NCI-H2029 treated with DMSO at 0.1 percent for 48 hours (cell line): ENCODE measurements around the gene DNAJC25.

Source experiments
- DNase-seq: peaks from one replicate; lab custom pipeline; 2025; lab: John Stamatoyannopoulos, UW

Gene DNAJC25

GRCh38 chr9:111627260-111627963, 3.7 kb upstream of the DNAJC25 start:
- no peak for DNase-seq

GRCh38 chr9:111628411-111628810, 2.7 kb upstream of the DNAJC25 start:
- no peak for DNase-seq

DNA sequence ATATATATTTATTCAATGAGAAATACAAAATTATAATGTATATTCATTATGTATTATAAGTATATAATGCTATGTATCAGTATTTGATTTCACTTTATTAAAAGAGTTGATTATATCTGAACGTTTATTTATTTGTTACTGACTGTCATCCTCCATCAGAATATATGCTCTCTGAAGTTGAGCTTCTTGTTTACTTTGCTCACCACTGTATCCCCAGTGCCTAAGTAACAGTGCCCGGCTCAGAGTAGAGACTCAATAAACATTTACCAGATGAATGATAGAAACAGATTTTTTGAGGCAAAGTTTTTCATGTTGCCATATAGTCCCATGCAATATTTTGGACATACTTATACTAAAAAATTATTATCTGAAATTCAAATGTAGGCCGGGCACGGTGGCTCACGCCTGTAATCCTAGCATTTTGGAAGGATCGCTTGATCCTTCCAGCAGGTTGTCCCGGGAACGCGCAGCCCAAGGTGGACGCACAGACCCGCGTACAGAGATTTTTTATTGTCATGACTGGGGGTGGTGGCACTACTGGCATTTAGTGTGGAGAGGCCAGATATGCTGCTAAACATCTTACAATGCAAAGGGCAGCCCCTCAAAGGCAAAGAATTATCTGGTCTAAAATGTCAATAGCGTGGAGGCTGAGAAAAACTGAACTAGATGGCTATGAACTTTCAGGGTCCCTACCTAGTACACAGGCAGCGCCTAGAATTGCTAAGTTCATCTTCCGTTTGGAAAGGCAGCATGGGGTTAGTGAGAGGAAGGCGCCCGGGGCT, 761 bp upstream of the DNAJC25 start:
- DNase-seq, result no peak

- no peak for DNase-seq
These were observed 245 bp upstream of the DNAJC25 start for GRCh38 chr9:111630964-111631213.

GRCh38 chr9:111632060-111632459, 926 bp downstream of the DNAJC25 start:
- no peak for DNase-seq

DNA sequence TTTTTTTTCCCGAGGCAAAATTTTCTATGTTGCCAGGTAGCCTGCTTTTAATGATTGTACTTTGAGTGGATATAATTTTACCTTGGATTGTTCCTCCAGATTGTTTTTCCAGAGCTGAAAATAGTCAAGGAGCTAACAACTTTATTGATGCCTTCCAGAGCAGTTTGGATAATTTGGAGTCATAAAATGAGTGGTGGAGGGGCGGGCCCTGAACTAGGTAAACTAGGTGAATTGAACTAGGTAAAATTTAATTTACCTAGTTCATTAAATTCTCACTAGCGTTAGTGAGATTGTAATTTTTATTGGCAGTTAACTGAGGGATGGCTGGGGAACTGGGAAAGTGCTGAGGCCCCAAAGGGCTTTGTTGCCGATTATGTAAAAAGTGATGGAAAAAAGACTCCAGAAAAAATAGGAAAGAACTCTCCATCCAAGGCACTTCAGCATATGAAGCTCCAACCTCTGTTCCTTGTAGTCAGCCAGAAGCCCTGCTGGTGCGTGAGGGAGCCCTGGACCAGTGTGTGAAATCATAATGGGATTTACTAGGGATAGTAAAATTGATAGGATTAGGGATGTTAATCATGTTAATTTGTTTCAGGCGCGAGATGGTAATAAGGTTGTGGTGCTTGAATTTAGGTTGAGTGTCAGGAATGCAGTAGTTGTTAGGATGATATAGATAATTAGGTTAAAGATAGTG, 1.7 kb downstream of the DNAJC25 start:
- DNase-seq, result no peak

DNA sequence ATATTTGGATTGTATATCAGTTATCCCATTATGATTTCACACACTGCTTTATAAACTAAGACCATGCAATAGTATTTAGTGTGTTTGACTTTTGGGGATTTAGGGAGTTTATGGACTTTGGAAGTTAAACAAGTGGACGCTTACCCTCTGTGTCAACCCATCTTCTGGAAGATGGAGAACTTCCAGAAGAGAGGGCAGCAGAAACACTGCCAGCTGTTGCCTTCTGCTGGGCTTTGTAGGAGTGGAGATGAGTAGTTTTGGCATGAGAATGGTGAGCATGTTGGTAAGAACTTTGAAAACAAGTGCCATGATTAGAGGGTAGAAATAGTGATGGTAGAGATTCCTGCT, 2.2 kb downstream of the DNAJC25 start:
- DNase-seq, result no peak

- no peak for DNase-seq
These were observed 3.7 kb downstream of the DNAJC25 start for GRCh38 chr9:111634860-111635259.

DNA sequence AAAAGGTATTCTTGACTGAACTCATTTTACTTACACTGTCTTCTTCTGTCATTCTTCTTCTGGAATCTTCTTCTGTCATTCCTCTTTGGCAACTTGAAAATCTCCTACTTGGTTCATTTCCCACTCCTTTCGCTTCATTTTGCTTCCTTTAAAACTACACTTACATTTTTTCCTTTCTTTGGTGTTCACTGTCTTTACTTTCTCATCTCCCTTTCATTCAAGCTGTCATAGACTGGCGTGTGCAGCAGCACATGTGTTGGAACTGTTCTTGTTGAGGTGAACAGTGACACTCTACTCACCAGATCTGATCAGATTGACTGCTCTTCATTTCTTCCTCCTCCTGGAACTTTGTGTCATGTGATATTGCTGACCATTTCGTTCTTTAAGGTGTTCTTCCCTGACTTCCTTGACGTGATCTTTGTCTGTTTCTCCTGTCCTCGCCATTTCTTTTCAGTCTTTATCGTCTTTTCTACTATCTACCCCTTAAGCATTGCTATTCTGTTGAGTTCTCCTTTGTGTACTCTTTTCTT, 6.4 kb downstream of the DNAJC25 start:
- DNase-seq, result no peak

GRCh38 chr9:111644195-111644772, 13.2 kb downstream of the DNAJC25 start:
- DNase-seq, result no peak

DNA sequence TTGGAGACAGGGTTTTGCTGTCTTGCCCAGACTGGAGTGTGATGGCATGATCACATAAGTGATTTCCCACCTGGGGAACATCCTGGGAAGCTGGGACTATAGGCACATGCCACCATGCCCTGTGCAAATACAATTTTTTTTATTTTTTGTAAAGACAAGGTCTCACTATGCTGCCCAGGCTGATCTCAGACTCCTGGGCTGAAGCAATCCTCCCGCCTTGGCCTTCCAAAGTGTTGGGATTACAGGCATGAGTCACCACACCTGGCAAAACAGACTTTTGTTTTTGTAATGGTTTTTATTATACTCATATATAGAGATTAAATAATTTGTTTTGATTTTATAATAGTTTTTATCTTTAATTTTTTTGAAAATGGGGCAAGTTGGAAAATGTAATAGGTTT, 14.7 kb downstream of the DNAJC25 start:
- DNase-seq, result no peak

DNA sequence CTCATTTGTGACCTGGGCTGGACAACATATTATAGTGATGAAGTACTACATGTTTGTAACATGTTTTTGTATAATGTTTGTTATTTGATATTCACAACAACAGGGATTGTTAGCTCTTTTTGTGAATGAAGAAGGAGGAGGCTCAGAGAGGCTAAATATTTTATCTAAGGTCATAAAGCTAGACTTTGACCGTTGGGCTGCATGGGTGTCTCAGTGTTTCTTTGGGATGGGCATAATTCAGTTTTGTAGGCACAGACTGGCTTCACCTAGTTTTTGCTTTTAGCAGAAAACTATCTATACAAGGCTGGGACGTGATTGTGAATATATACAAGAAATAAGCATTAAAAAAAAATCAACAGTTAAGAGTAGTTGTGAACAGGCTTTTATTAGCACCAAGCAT, 15.3 kb downstream of the DNAJC25 start:
- no peak for DNase-seq

GRCh38 chr9:111648066-111648465, 16.9 kb downstream of the DNAJC25 start:
- no peak for DNase-seq

DNA sequence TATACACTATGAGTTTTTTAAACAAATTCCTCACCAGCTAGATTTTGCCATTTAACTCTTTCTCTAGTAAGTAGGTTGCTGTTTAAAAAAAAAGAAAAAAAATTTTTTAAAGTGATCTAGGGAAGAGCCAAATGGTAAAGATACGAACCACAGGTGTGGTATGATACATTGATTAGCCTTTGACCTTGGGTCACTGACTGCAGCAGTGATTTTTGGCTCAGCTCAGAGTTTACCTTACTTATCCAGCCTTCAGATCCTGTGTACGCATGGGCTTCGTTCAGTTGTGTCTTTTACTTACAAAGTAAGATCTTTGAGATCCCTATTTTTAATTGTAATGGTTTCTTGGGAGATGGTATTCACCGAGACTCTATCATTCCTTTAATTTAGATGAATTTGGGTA, 17.9 kb downstream of the DNAJC25 start:
- DNase-seq, result no peak

DNA sequence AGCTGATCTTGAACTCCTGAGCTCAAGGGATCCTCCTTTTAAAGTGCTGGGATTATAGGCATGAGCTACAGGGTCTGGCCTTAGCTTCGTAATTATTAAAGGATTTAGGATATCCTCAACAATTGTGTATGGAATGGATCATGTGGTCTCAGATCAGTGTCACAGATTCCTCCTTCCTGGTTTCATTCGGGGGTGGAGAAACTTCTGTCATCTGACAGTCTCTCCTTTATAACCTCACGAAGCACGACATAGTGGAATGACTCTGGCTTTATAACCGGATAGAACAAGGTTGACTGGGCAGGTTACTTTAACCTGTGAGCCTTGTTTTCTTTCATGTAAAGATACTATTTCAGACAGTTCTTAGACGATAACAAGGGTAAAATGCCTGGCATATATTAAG, 25.9 kb downstream of the DNAJC25 start:
- DNase-seq, result no peak

DNA sequence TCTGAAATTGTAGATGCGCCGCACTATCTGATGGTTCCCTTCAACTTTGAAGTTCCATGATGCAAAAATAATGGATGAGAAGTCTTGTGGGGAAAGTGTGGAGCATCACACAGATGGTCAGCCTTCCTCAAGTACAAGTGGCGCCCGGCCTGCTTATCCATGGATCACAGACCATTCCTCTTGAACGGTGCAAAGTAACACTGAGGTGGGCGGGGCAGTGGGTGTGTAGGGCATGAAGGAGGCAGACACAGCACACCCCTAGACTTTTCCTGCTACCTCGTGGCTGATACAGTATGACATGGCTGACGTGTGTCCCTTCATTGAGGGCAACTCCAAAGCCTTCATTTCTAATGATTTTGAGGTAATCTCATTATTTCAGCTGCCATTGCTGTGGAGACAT, 27.8 kb downstream of the DNAJC25 start:
- DNase-seq, result no peak

DNA sequence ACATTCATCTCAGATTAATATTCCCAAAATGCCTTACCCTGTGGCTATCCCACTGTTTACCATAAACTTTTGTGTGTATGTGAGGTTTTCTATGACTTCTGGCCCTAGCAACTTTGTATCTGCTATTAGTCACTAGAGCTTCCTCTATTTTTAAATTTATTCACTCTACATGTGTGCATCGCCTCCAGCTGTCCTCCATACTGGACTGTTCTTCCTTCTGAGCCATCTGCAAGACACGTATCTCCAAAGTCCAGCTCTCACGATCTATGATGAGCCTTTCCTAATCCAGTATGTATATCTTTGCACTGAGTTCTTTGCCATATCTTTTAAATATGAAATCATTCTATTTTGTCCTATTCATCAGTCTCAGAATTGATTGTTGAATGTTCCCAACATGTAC, 28.6 kb downstream of the DNAJC25 start:
- no peak for DNase-seq

DNA sequence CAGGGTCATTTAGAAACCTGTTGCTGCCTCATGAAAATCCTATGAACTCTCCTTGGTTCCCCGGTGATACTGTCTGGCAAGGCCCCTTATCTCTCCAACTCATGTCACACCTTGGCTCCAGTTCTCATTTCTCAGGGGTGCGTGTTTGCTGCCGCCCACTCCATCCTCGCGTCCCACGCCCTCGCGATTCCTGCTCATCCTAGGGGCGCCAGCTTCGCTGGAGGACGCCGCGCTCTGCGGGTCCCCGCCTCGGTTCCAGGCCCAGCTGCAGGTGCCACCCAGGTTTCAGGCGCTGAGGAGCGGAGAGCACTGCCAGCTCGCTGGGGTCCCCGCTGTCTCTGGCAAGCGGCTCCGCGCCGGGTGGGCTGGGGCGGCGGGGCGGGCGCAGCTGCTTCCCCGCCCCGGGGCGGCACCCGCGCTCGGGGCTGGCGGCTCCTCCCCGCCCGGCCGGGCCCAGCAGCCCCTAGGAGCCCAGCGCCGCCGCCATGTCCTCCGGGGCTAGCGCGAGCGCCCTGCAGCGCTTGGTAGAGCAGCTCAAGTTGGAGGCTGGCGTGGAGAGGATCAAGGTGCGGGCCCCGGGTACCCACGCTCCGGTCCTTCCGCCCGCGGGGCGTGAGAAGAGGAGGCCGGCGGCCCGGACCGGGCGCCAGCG, 30.1 kb downstream of the DNAJC25 start, which contains the start of gene GNG10:
Gene GNG10, plus strand, starts transcription at position 456 of the 652 bp plus-strand sequence. Its CDS starts 30 bp downstream, at position 486.
- no peak for DNase-seq

DNA sequence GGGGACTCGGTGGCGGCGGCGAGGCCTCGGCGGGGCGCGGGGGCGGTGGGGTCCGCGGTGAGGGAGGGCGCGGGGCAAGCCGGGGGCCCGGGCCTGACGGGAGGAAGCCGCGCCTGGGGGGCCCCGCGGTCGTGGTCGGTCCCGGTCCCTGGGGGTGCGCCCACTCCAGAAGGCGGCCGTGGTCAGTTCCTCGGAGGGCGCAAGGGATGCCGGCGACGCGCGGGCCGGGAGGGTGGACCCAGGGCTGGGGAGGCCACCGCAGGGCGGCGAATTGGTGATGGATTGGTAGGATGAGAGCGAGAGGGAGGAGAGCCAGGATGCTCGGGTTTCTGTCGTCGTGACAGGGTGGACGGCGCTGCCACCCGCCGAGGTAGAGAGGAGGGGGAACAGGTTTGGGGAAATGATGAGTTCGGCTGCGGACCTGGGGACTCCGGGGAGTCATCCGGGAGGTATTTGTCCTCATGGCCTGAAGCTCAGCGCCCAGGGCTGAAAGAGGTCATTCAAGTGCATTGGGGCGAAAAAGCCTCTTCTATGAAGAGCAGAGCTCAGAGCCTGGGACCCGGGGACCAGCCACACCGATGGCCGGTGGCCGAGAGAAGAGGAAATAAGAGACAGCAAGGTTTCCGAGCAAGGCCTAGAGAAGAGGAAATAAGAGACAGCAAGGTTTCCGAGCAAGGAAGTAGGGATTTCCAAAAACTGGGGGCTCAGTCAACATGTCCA, 30.8 kb downstream of the DNAJC25 start:
- DNase-seq, result no peak

DNA sequence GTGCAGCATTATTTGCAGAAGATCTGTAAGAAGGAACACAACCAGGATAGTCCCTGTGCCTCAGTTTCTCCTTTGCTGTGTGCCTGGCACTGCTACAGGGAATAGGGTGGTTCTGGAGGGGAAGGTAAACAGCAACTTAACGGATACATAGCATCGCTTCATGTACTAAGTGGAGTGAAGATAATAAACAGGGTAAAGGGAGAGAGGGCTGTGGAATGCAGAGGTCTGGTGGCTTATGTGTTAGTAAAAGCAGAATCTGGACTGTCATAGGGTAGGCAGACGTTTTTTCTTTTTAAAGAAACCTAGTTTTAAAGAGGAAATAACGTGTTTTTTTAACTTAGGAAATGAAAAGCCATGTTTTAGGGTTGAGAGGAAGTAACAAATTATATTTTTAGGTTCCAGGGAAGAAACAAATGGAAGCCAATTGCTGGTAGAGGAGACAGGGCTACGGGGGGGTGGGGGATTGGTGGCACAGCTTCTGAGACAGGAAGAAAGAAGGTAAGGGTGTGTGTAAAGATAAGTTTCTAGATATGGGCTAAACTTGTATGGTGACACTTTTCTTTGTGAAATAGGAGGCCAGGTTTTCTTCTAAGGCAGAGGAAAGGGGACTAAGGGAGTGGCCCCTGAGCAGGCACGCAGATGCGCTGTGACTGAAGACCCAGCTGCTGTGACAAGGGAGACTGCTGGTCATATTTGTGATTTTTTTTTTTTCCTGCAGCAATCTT, 31.6 kb downstream of the DNAJC25 start:
- DNase-seq, result no peak

DNA sequence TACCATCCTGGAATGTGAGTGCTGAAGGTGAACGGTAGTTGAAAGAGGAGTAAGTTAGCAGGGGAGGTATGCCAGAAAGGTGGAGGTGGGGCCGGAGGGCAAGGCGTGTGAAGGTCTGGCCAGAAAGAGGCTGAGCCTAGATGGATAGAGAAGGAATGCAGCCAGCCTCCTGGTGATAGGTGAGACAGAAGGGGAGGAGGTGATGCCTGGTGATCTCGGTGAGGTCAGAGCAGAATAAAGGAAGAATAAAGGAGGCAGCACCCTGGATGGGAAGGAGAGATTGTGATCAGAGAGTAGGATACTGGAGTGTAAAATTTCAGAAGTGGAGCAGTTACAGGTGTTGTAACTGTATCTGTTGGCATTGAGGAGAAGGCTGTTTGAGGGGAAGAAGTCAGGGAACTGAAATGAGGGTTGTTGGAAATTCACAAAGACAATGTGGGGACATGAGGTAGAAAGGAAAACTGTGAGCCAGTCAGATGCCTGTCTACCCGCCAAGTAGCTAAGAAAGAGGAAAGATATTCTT, 32.2 kb downstream of the DNAJC25 start:
- no peak for DNase-seq
